Measurements from ENCODE around the gene B9D1. TPM values are rescaled to one million over a fixed set of nuclear protein-coding genes. Genes with fewer than 3 reads are reported as not detected.
A peak's percentile ranks its signal among the peaks of the same experiment; 100 is the strongest.

The B9D1 gene
- total and polyA plus RNA-seq, 2 of the 13 experiments (the other 11 are each of a cell fraction or from before 2014, with no cell fraction given): 27.7 to 31.1 TPM

- TF ChIP-seq, protein P1, sequence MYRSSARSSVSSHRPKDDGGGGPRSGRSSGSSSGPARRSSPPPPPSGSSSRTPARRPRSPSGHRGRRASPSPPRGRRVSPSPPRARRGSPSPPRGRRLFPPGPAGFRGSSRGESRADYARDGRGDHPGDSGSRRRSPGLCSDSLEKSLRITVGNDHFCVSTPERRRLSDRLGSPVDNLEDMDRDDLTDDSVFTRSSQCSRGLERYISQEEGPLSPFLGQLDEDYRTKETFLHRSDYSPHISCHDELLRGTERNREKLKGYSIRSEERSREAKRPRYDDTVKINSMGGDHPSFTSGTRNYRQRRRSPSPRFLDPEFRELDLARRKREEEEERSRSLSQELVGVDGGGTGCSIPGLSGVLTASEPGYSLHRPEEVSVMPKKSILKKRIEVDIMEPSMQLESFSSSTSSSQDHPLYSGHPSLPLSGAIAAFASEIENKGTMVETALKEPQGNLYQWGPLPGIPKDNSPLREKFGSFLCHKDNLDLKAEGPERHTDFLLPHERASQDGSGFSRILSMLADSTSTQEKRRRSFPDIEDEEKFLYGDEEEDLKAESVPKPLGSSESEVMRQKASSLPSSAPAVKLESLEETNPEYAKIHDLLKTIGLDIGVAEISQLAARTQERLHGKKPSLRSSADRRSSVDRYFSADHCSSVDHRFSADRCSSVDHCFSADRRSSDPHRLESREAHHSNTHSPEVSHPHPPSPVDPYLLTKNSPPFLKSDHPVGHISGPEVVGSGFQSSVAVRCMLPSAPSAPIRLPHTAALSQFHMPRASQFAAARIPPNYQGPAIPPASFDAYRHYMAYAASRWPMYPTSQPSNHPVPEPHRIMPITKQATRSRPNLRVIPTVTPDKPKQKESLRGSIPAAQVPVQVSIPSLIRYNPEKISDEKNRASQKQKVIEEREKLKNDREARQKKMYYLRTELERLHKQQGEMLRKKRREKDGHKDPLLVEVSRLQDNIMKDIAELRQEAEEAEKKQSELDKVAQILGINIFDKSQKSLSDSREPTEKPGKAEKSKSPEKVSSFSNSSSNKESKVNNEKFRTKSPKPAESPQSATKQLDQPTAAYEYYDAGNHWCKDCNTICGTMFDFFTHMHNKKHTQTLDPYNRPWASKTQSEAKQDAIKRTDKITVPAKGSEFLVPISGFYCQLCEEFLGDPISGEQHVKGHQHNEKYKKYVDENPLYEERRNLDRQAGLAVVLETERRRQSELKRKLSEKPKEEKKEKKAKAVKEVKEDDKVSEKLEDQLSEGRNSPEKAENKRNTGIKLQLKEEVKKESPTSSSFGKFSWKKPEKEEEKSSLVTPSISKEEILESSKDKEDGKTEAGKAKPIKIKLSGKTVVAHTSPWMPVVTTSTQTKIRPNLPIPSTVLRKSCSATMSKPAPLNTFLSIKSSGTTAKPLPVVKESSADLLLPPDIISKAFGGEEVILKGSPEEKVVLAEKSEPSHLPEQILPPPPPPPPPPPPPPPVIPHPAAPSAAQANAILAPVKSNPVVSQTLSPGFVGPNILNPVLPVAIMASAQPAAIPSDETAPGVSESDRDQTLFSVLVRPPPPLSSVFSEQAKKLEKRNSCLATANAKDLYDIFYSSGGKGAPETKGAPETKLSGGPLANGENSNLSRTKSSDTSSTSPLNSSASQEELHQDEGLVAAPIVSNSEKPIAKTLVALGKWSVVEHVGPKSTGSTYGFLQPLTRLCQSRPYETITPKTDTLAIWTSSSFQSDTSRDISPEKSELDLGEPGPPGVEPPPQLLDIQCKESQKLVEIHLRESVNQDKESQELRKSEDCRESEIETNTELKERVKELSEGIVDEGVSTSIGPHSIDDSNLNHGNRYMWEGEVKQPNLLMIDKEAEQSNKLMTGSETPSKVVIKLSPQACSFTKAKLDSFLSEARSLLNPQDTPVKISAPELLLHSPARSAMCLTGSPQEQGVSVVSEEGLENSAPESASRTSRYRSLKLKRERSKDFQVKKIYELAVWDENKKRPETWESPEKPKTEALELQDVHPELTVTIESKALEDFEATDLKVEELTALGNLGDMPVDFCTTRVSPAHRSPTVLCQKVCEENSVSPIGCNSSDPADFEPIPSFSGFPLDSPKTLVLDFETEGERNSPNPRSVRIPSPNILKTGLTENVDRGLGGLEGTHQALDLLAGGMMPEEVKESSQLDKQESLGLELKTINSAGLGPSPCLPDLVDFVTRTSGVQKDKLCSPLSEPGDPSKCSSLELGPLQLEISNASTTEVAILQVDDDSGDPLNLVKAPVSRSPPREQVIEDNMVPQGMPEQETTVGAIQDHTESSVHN (CRISPR knock-in tag; IDR thresholded peaks at IDR 0.05): no peak
- TF ChIP-seq ZNF572 (CRISPR knock-in tag; IDR thresholded peaks at IDR 0.05) (0 out of 2 replicates have a peak, but pooled peaks have one; percentile 71), ZNF879 (CRISPR knock-in tag; IDR thresholded peaks at IDR 0.05) (0 out of 2 replicates have a peak, but pooled peaks have one; percentile 21), SP1 (IDR thresholded peaks at IDR 0.05) (no peak), SP1 (CRISPR knock-in tag; IDR thresholded peaks at IDR 0.05) (peak; percentile 62), ERF (CRISPR knock-in tag; IDR thresholded peaks at IDR 0.05) (peak; percentile 58; the same call in 1 of the 2 replicates), POLR2A (IDR thresholded peaks at IDR 0.05; ENCODE audit: insufficient read depth in 1 of 2, low read depth in 2 of 2, low read length in 2 of 2) (peak in 1 of 2 experiments; percentile 72; a peak in 3 of 4 replicates), PREB (CRISPR knock-in tag; IDR thresholded peaks at IDR 0.05) (no peak), POLR2G (IDR thresholded peaks at IDR 0.05; ENCODE audit: low read depth, low read length) (peak; percentile 64; the same call in 1 of the 2 replicates)
- TF ChIP-seq, protein P2, sequence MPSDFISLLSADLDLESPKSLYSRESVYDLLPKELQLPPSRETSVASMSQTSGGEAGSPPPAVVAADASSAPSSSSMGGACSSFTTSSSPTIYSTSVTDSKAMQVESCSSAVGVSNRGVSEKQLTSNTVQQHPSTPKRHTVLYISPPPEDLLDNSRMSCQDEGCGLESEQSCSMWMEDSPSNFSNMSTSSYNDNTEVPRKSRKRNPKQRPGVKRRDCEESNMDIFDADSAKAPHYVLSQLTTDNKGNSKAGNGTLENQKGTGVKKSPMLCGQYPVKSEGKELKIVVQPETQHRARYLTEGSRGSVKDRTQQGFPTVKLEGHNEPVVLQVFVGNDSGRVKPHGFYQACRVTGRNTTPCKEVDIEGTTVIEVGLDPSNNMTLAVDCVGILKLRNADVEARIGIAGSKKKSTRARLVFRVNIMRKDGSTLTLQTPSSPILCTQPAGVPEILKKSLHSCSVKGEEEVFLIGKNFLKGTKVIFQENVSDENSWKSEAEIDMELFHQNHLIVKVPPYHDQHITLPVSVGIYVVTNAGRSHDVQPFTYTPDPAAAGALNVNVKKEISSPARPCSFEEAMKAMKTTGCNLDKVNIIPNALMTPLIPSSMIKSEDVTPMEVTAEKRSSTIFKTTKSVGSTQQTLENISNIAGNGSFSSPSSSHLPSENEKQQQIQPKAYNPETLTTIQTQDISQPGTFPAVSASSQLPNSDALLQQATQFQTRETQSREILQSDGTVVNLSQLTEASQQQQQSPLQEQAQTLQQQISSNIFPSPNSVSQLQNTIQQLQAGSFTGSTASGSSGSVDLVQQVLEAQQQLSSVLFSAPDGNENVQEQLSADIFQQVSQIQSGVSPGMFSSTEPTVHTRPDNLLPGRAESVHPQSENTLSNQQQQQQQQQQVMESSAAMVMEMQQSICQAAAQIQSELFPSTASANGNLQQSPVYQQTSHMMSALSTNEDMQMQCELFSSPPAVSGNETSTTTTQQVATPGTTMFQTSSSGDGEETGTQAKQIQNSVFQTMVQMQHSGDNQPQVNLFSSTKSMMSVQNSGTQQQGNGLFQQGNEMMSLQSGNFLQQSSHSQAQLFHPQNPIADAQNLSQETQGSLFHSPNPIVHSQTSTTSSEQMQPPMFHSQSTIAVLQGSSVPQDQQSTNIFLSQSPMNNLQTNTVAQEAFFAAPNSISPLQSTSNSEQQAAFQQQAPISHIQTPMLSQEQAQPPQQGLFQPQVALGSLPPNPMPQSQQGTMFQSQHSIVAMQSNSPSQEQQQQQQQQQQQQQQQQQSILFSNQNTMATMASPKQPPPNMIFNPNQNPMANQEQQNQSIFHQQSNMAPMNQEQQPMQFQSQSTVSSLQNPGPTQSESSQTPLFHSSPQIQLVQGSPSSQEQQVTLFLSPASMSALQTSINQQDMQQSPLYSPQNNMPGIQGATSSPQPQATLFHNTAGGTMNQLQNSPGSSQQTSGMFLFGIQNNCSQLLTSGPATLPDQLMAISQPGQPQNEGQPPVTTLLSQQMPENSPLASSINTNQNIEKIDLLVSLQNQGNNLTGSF (CRISPR knock-in tag; IDR thresholded peaks at IDR 0.05): no peak
- TF ChIP-seq, protein P3, sequence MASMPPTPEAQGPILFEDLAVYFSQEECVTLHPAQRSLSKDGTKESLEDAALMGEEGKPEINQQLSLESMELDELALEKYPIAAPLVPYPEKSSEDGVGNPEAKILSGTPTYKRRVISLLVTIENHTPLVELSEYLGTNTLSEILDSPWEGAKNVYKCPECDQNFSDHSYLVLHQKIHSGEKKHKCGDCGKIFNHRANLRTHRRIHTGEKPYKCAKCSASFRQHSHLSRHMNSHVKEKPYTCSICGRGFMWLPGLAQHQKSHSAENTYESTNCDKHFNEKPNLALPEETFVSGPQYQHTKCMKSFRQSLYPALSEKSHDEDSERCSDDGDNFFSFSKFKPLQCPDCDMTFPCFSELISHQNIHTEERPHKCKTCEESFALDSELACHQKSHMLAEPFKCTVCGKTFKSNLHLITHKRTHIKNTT (CRISPR knock-in tag; IDR thresholded peaks at IDR 0.05): no peak
- TF ChIP-seq, protein P4, sequence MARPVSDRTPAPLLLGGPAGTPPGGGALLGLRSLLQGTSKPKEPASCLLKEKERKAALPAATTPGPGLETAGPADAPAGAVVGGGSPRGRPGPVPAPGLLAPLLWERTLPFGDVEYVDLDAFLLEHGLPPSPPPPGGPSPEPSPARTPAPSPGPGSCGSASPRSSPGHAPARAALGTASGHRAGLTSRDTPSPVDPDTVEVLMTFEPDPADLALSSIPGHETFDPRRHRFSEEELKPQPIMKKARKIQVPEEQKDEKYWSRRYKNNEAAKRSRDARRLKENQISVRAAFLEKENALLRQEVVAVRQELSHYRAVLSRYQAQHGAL (CRISPR knock-in tag; IDR thresholded peaks at IDR 0.05; ENCODE audit: not compliant biosample characterization): no peak
These were observed at the start of gene B9D1 (continued) for GRCh38 chr17:19362277-19363113.
